GM12878 (cell line): Measurements from ENCODE around the gene DHX34. TPM values are rescaled to one million over a fixed set of nuclear protein-coding genes. Genes with fewer than 3 reads are reported as not detected.
"Not testable (repeated sequence)": the region's sequence is repeated elsewhere in the genome, so short reads cannot be mapped to it uniquely, and the experiment has no call there.

Experiments used
- ATAC-seq: fragments of 200-7000 bp; cut with Tn5 transposase; 3 replicates; pipeline ENCODE4 v1.9.1; 2020; ENCODE audit warnings: mild to moderate bottlenecking, moderate library complexity
- BruUV-seq: library from RNA; stranded (reverse); fragments of 400-500 nt; replicated peaks from 2 replicates; lab custom pipeline; 2021; lab: Mats Ljungman, UMichigan
- CTCF ChIA-PET: fragments of 300-600 bp; sonication (Branson Sonifier 250); formaldehyde crosslinking; extraction: SDS; loops from one replicate; lab custom pipeline; 2021; ENCODE audit warnings: inconsistent platforms; lab: Yijun Ruan, JAX
- POLR2A ChIA-PET: fragments of 350-600 bp; formaldehyde crosslinking; extraction: SDS; loops from one replicate; lab custom pipeline; 2021; ENCODE audit warnings: inconsistent platforms; lab: Charles Lee
- RAD21 ChIA-PET: fragments of 300-600 bp; sonication (Branson Sonifier 250); formaldehyde crosslinking; loops from one replicate; lab custom pipeline; 2023; ENCODE audit warnings: antibody characterized with exemption; ENCODE audit not compliant: unreplicated experiment; lab: Charles Lee
- SMC1A ChIA-PET: fragments of 300-600 bp; sonication (Branson Sonifier 250); formaldehyde crosslinking; loops from one replicate; lab custom pipeline; 2023; ENCODE audit not compliant: unreplicated experiment, uncharacterized antibody; lab: Charles Lee
- DNase-seq: peaks from one replicate; pipeline ENCODE4 v3.0.0-alpha.2; 2011; ENCODE audit warnings: low read depth, low spot score
- FAIRE-seq: peaks from 3 replicates; lab custom pipeline; 2011; peaks lifted over from hg19 to GRCh38; lab: Jason Lieb, UNC
- H2AFZ ChIP-seq: 2 replicates; pipeline ENCODE4 v1.6.0; 2011; ENCODE audit warnings: low read depth, low read length, control low read depth; ENCODE audit not compliant: control insufficient read depth
- H3K27ac ChIP-seq: 2 replicates; pipeline ENCODE4 v1.5.1; 2011; ENCODE audit warnings: control low read depth; ENCODE audit not compliant: control insufficient read depth, insufficient read depth
- H3K27me3 ChIP-seq, 2 experiments: replicated peaks in 1 of 2; 2 replicates each; pipeline versions ENCODE4 v1.6.0 to v1.6.1; 2011; ENCODE audit warnings: low read length in 1 of 2; ENCODE audit not compliant: control insufficient read depth in 2 of 2, insufficient read depth in 2 of 2
- H3K36me3 ChIP-seq, 2 experiments: 2 replicates each; pipeline ENCODE4 v1.5.1; 2011; ENCODE audit warnings: low read length in 1 of 2; ENCODE audit not compliant: control insufficient read depth in 2 of 2, insufficient read depth in 2 of 2
- H3K4me1 ChIP-seq: 2 replicates; pipeline ENCODE4 v1.6.1; 2011; ENCODE audit warnings: mild to moderate bottlenecking, low read length, moderate library complexity, mixed read lengths; ENCODE audit not compliant: control insufficient read depth, insufficient read depth
- H3K4me2 ChIP-seq: 2 replicates; pipeline ENCODE4 v1.6.0; 2011; ENCODE audit warnings: control low read depth; ENCODE audit not compliant: control insufficient read depth, insufficient read depth
- H3K4me3 ChIP-seq: fragments of 200-600 bp; sonication (generic); 2 replicates; pipeline ENCODE4 v1.5.1; 2016
- H3K79me2 ChIP-seq: 2 replicates; pipeline ENCODE4 v1.6.0; 2011; ENCODE audit warnings: low read length; ENCODE audit not compliant: control insufficient read depth, insufficient read depth
- H3K9ac ChIP-seq: 2 replicates; pipeline ENCODE4 v1.8.0; 2011; ENCODE audit warnings: low read length, control low read depth, mixed read lengths; ENCODE audit not compliant: control insufficient read depth, insufficient read depth
- H3K9me3 ChIP-seq: replicated peaks from 3 replicates; pipeline ENCODE4 v1.5.1; 2011; ENCODE audit warnings: mild to moderate bottlenecking, low read length; ENCODE audit not compliant: control insufficient read depth, insufficient read depth
- H4K20me1 ChIP-seq: 2 replicates; pipeline ENCODE4 v1.6.0; 2011; ENCODE audit not compliant: control insufficient read depth, insufficient read depth
- CHD4 ChIP-seq: fragments of 200-600 bp; sonication (generic); IDR thresholded peaks from 2 replicates; pipeline ENCODE4 v1.6.1; 2016; ENCODE audit warnings: mild to moderate bottlenecking
- FOXM1 ChIP-seq: IDR thresholded peaks from 2 replicates; pipeline ENCODE4 v1.6.1; 2012; ENCODE audit warnings: low read depth, mild to moderate bottlenecking, inconsistent platforms, low read length, moderate library complexity
- RCOR1 ChIP-seq: conservative IDR thresholded peaks from 2 replicates; pipeline ENCODE4 v1.6.1; 2012; ENCODE audit warnings: low read depth, low read length, improper control_type of control experiment
- SPI1 ChIP-seq: IDR thresholded peaks from 2 replicates; pipeline ENCODE4 v1.6.1; 2011; ENCODE audit warnings: low read depth, mild to moderate bottlenecking, low read length, moderate library complexity, borderline replicate concordance; ENCODE audit not compliant: insufficient read depth
- WGBS: methylation state at CpG from one replicate; pipeline ENCODE4 v1.1.6; 2016; ENCODE audit warnings: low lambda C conversion rate; ENCODE audit not compliant: insufficient replicate concordance, insufficient coverage; ENCODE audit errors: missing lambda C conversion rate; 5-methylcytosine and 5-hydroxymethylcytosine counted together
- in situ Hi-C: fragments of 300-500 bp; cut with MboI; formaldehyde crosslinking; loops from 9 replicates; pipeline ENCODE4 v1.14.3; 2018; ENCODE audit warnings: mixed read lengths
- intact Hi-C: fragments of 100-400 bp; cut with micrococcal nuclease; formaldehyde crosslinking; loops from one replicate; pipeline ENCODE4 v1.14.2; 2022; ENCODE audit not compliant: unreplicated experiment
- polyA plus RNA-seq, 11 experiments: library from polyadenylated mRNA; depleted of rRNA in 4 of 11; unstranded in 6 of 11; stranded (reverse) in 5 of 11; fragments of >200 nt; fragmentation: Nextera tagmentation in 4 of 11; fragmentation: Illumina TruSeq in 1 of 11; extraction: Ambion mirVana in 4 of 11; extraction: Trizol in 1 of 11; gene quantifications; 1 replicate in 1 of 11; 2 replicates in 10 of 11; pipeline versions ENCODE4 v1.2.1 to v1.2.3, GENCODE V29; 2011 to 2016; ENCODE audit warnings: inconsistent platforms in 2 of 11, missing spikeins in 2 of 11, low read depth in 1 of 11
- total RNA-seq, 4 experiments: library from RNA; depleted of rRNA in 3 of 4; stranded (reverse); fragments of >200 nt in 3 of 4; fragmentation: Illumina TruSeq in 1 of 4; extraction: Trizol in 1 of 4; gene quantifications; 2 replicates each; pipeline versions ENCODE4 v1.2.1 to v1.2.3, GENCODE V29; 2013 to 2021

DHX34 gene
- total and polyA plus RNA-seq, 10 of the 15 experiments (the other 5 are each of a cell fraction or from before 2014, with no cell fraction given) = 0.19 to 16.9 (median 10.5) TPM

DNA sequence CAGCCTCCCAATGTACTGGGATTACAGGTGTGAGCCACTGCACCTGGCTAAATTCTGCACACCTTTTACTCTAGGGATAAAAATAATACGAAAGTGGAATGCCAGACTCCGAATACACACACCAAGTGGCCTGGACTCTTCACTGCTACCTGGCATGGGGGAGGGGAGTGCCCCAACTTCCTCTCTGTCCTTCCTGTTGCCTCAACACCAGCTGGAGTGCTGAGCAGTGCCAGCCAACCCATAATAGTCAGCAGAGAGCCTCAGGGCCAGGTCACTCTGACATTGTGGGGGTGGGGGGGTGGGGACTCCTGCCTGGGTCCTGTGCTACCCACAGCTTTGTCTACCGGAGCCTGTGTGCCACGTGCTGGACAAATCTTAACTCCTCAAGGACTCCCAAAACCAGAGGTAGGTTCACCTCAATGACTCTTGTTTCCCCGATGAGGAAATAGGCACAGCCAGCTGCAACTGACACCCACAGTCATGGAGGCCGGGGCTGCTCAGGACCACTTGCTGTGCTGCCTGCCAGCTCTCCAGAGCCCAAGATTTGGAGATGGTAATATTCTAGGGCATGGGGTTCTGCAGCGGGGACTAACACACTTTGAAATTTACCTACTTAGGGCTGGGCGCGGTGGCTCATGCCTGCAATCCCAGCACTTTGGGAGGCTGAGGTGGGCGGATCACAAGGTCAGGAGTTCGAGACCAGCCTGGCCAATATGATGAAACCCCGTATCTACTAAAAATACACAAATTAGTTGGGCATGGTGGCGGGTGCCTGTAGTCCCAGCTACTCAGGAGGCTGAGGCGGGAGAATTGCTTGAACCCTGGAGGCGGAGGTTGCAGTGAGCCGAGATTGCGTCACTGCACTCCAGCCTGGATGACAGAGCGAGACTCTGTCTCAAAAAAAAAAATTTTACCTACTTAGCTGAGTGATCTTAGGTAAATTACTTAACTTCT lies 12.1 kb upstream of the DHX34 start:
- BruUV-seq, H3K9me3 ChIP-seq, H3K36me3 ChIP-seq, DNase-seq, H3K79me2 ChIP-seq, H3K27ac ChIP-seq, H3K27me3 ChIP-seq, H4K20me1 ChIP-seq, FAIRE-seq, H3K4me3 ChIP-seq, H3K4me2 ChIP-seq, intact Hi-C loops, in situ Hi-C loops, RAD21 ChIA-PET, H3K4me1 ChIP-seq, H2AFZ ChIP-seq, H3K9ac ChIP-seq: not testable (repeated sequence)
- CTCF ChIA-PET = interaction anchor here (1.0 to 3.8 kb wide), 2 partner anchors 12 to 91 kb away, joined by 3 to 21 read pairs; partner anchors contain the start of gene DHX34
- peak; percentile 33; the same call in 1 of the 2 replicates for TF ChIP-seq SPI1
- WGBS = 64% methylated on average over 18 of the region's 18 CpGs
- POLR2A ChIA-PET = interaction anchor here (0.5 to 1.0 kb wide), 2 partner anchors 11 to 27 kb away, joined by 3 read pairs; partner anchors contain the start of gene C5AR1
- SMC1A ChIA-PET = interaction anchor here (0.8 to 1.2 kb wide), 2 partner anchors 15 to 497 kb away, joined by 3 to 5 read pairs; no protein-coding TSS in a partner anchor
- ATAC-seq = peak; percentile 57

DNA sequence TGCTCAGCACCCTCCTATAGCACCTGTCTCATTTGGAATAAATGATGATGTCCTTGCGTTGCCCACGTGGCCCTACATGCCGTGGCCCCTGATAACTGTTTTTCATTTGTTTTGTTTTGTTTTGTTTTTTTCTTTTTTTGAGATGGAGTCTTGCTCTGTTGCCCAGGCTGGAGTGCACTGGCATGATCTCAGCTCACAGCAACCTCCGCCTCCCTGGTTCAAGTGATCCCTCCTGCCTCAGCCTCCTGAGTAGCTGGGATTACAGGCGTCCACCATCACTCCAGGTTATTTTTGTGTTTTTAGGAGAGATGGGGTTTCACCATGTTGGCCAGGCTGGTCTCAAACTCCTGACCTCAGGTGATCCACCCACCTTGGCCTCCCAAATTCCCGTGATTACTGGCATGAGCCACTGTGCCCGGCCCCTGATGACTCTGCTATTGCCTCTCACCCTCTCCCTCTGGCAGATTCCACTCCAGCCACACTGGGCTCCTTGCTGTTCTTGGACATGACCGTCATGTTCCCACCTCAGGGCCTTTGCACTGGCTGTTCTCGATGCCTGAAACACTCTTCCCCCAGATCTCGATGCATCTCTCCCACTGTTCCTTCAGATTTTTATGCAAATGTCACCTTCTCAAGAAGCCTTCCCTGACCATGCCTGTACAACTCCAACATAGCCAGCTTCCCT lies 9.8 kb upstream of the DHX34 start:
- SMC1A ChIA-PET = no interaction called here
- intact Hi-C loops (no loop called here), in situ Hi-C loops (no loop called here)
- TF ChIP-seq FOXM1 = no peak
- TF ChIP-seq RCOR1 = no peak
- no peak for TF ChIP-seq CHD4
- DNase-seq = no peak
- Histone ChIP-seq H3K9ac (no peak overlapping the region), H2AFZ (no peak overlapping the region), H3K36me3 (no peaks in the 10 kb centered on the region), H3K9me3 (no peaks in the 10 kb centered on the region), H3K27ac (no peak overlapping the region), H3K4me2 (no peak overlapping the region), H3K4me3 (no peak overlapping the region), H3K27me3 (no peaks in the 10 kb centered on the region), H3K79me2 (no peaks in the 10 kb centered on the region), H3K4me1 (no peaks in the 10 kb centered on the region), H4K20me1 (no peaks in the 10 kb centered on the region)
- no peak for ATAC-seq
- CTCF ChIA-PET = interaction anchor here (3.8 kb wide), 1 partner anchor 9 kb away, joined by 21 read pairs; the partner anchor contains the start of gene DHX34
- BruUV-seq = no TSS peak
- RAD21 ChIA-PET = no interaction called here
- POLR2A ChIA-PET = no interaction called here
- 51% methylated on average over 10 of the region's 10 CpGs for WGBS
- FAIRE-seq = no peak
